OCI-LY3 (cell line): Measurements from ENCODE around the gene RBL1.

ENCODE experiments used
- CTCF ChIP-seq: fragments of 200-600, 300-600 bp; sonication (generic); IDR thresholded peaks from 2 replicates; pipeline ENCODE4 v1.5.1; 2014; ENCODE audit warnings: antibody characterized with exemption, low read length, low read depth
- EZH2phosphoT487 ChIP-seq: fragments of 200-600 bp; shearing (Covaris generic); IDR thresholded peaks from 2 replicates; pipeline ENCODE4 v1.6.1; 2018; ENCODE audit warnings: antibody characterized with exemption, mixed run types, low read depth

- TF ChIP-seq CTCF (no peak), EZH2phosphoT487 (no peak)
Measured at GRCh38 chr20:36956016-36956415, 139.8 kb downstream of the RBL1 start.
